AG04449 (cell line): ENCODE data around the gene THAP3.

Experiments used
- CTCF ChIA-PET: fragments of 350-600 bp; formaldehyde crosslinking; extraction: SDS; loops from one replicate; lab custom pipeline; 2021; ENCODE audit warnings: antibody characterized with exemption; lab: Yijun Ruan, JAX
- POLR2A ChIA-PET: fragments of 400-600, 350-600 bp; formaldehyde crosslinking; extraction: SDS; loops from one replicate; lab custom pipeline; 2020; ENCODE audit warnings: antibody characterized with exemption, inconsistent platforms; lab: Yijun Ruan, JAX
- DNase-seq: peaks from one replicate; pipeline ENCODE4 v3.0.0-alpha.2; 2010; ENCODE audit warnings: low read depth, low spot score
- H3K4me3 ChIP-seq: 2 replicates; pipeline ENCODE4 v1.5.1; 2011; ENCODE audit warnings: low read depth, mild to moderate bottlenecking, control low read depth, low read length
- CTCF ChIP-seq: IDR thresholded peaks from one replicate; pipeline ENCODE4 v1.5.1; 2011; ENCODE audit warnings: mild to moderate bottlenecking, moderate library complexity, low read length, control low read depth, inconsistent platforms; ENCODE audit not compliant: insufficient read depth; ENCODE audit errors: missing control alignments

THAP3 gene

GRCh38 chr1:6627031-6627430 lies 2.4 kb downstream of the THAP3 start:
- no peak for TF ChIP-seq CTCF
- DNase-seq, result no peak
- ChIA-PET POLR2A (no interaction called here), CTCF (interaction anchor here (1.7 to 3.5 kb wide), 2 partner anchors 19 to 72 kb away, joined by 4 to 17 read pairs; partner anchors contain the start of gene TAS1R1)
- H3K4me3 ChIP-seq, result no peak overlapping the region

DNA sequence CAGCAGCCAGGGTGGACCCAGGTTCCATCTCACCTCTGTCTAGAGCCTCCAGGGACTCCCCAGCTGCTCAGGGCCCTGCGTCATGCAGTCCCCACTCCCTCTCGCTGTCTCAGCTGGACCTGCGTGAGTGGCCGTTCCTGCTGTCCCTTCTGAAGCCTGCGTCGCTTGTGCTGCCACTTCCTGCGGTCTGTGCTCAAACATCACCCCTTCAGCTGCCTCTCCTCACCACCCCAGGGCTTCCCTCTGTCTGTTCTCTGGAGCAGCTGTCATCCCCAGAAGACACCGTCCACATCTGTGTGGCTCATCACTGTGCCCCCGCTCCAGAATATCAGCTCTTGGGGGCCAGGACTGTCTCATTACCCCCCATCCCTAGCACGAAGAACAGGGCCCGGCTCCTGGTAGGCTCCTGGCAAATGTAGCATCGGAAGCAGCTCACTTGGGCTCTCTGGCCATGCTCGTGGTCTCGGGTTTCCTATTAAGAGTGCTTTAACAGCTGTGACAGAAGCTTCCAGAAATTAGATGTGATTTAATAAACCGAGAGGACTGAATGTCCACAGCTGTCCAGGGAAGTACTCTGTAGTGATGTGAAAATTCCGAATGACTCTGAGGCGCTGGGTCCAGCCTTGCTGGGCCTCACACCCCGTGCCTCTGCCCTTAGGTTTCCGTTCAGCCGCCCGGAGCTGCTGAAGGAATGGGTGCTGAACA lies 3.3 kb downstream of the THAP3 start:
- DNase-seq, result no peak
- ChIA-PET CTCF (interaction anchor here (1.1 to 3.5 kb wide), 2 partner anchors 18 to 27 kb away, joined by 3 to 17 read pairs; no protein-coding TSS in a partner anchor), POLR2A (no interaction called here)
- H3K4me3 ChIP-seq, result no peak overlapping the region
- TF ChIP-seq CTCF, result no peak

DNA sequence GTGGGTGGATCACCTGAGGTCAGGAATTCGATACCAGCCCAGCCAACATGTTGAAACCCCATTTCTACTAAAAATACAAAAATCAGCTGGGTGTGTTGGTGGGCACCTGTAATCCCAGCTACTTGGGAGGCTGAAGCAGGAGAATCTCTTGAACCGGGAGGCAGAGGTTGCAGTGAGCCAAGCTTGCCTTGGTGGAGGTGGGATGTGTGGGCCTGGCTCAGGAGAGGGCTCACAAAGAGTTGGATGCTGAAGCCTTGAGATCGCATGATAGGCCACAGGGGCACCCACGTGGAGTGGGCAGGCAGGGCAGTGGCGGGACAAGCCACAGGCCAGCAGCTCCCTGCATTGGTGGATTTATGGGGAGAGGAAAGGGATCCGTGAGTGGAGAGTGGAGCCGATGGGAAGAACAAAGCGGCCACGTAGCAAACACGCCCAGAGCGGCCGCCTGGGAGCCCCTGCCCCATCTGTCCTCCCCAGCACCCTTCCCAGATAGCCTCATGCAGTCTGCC lies 4.4 kb downstream of the THAP3 start:
- CTCF ChIA-PET, result interaction anchor here (3.5 kb wide), 1 partner anchor 17 kb away, joined by 17 read pairs; no protein-coding TSS in a partner anchor
- POLR2A ChIA-PET, result no interaction called here
- H3K4me3 ChIP-seq, result no peak overlapping the region
- no peak for TF ChIP-seq CTCF
- no peak for DNase-seq

DNA sequence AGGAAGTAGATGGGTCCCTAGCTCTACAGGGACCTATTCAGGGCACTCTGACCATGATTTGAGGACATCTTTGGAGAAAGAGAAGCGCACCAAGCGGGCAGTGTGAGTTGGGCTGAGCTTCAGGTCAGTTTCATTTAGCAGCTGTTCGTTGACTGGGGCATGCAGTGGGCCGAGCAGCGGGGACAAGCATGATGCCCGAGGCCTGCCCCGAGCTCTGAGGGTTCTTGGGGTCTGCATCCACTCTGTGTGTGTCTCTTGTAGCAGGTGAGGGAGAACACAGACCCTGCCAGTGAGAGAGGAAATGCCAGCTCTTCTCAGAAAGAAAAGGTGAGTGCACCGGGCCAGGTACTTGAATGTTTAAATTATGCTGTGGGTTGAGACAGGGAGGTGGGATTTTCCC lies 5.4 kb downstream of the THAP3 start:
- ChIA-PET CTCF (interaction anchor here (0.9 to 1.4 kb wide), 2 partner anchors 15 to 75 kb away, joined by 3 to 4 read pairs; partner anchors contain the start of genes NOL9 and TAS1R1), POLR2A (no interaction called here)
- TF ChIP-seq CTCF, result no peak
- H3K4me3 ChIP-seq, result no peak overlapping the region
- DNase-seq, result no peak

DNA sequence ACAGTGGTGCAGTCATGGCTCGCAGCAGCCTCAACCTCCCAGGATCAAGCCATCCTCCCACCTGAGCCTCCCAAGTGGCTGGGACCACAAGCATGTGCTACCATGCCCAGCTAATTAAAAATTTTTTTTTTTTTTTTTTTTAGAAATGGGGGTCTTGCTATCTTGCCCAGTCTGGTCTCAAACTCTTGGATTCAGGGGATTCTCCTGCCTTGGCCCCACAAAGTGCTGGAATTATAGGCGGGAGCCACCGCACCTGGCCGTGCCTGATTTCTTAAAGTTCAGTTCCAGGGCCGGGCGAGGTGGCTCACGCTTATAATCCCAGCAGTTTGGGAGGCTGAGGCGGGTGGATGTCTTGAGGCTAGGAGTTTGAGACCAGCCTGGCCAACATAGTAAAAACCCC lies 6.4 kb downstream of the THAP3 start:
- CTCF ChIA-PET, result interaction anchor here (1.4 to 7.6 kb wide), 2 partner anchors 15 to 76 kb away, joined by 4 to 69 read pairs; partner anchors contain the start of genes NOL9 and TAS1R1
- TF ChIP-seq CTCF, result no peak
- H3K4me3 ChIP-seq, result no peak overlapping the region
- DNase-seq, result no peak
- POLR2A ChIA-PET, result no interaction called here
